ENCODE data around the gene ATP5PB. TPM values are rescaled to one million over a fixed set of nuclear protein-coding genes. Genes with fewer than 3 reads are reported as not detected.

Gene ATP5PB
- total RNA-seq, 4 donors from 2014 or later = 135 to 159 (median 142) TPM

GRCh38 chr1:111490220-111490619 lies 41.0 kb downstream of the ATP5PB start:
- no peak for DNase-seq (ENCODE audit: low spot score)
- no peak for TF ChIP-seq CTCF (IDR thresholded peaks at IDR 0.05)
- no peak for ATAC-seq (ENCODE audit: low FRiP score)

- DNase-seq (ENCODE audit: low spot score) (no peak), ATAC-seq (ENCODE audit: low FRiP score) (no peak)
- TF ChIP-seq CTCF (IDR thresholded peaks at IDR 0.05) = no peak
Measured at GRCh38 chr1:111491070-111491469, 41.8 kb downstream of the ATP5PB start.

GRCh38 chr1:111496398-111496797 lies 47.1 kb downstream of the ATP5PB start:
- TF ChIP-seq CTCF (IDR thresholded peaks at IDR 0.05) = no peak
- DNase-seq (ENCODE audit: low spot score) (no peak), ATAC-seq (ENCODE audit: low FRiP score) (no peak)

GRCh38 chr1:111497592-111497991 lies 48.3 kb downstream of the ATP5PB start:
- ATAC-seq (ENCODE audit: low FRiP score) (no peak), DNase-seq (ENCODE audit: low spot score) (no peak)
- no peak for TF ChIP-seq CTCF (IDR thresholded peaks at IDR 0.05)

GRCh38 chr1:111499026-111499785 lies 49.9 kb downstream of the ATP5PB start:
- ATAC-seq (ENCODE audit: low FRiP score) (no peak), DNase-seq (ENCODE audit: low spot score) (no peak)
- TF ChIP-seq CTCF (IDR thresholded peaks at IDR 0.05) = no peak

- no peak for DNase-seq (ENCODE audit: low spot score)
- TF ChIP-seq CTCF (IDR thresholded peaks at IDR 0.05) = no peak
- ATAC-seq (ENCODE audit: low FRiP score) = no peak
Measured at GRCh38 chr1:111501645-111502044, 52.4 kb downstream of the ATP5PB start.

GRCh38 chr1:111503585-111504060 lies 54.4 kb downstream of the ATP5PB start, which contains the start of the genes ADORA3 and TMIGD3:
Gene ADORA3 (minus strand): TSS chr1:111503633. CDS start chr1:111503354, 279 bp downstream.
Gene TMIGD3 (minus strand): TSS chr1:111503633. CDS start chr1:111503354, 279 bp downstream.
- TF ChIP-seq CTCF (IDR thresholded peaks at IDR 0.05) = no peak
- ATAC-seq (ENCODE audit: low FRiP score) (no peak), DNase-seq (ENCODE audit: low spot score) (no peak)

Data from omental fat pad (tissue), 4 donors.